H1 (cell line): ENCODE measurements around the gene SEMA3A. TPM values are rescaled to one million over a fixed set of nuclear protein-coding genes. Genes with fewer than 3 reads are reported as not detected.

Source experiments
- BRCA1 ChIP-seq: IDR thresholded peaks from 2 replicates; pipeline ENCODE4 v1.6.1; 2012; ENCODE audit warnings: low read depth, low read length, improper control_type of control experiment
- CHD7 ChIP-seq: fragments of 300-600 bp; sonication (generic); IDR thresholded peaks from 2 replicates; pipeline ENCODE4 v1.7.1; 2012; ENCODE audit warnings: low read length, moderate library complexity, mild to moderate bottlenecking, inconsistent platforms; ENCODE audit not compliant: insufficient replicate concordance
- CTBP2 ChIP-seq: IDR thresholded peaks from 2 replicates; pipeline ENCODE4 v1.7.0; 2011; ENCODE audit warnings: borderline replicate concordance, mild to moderate bottlenecking, moderate library complexity, mixed read lengths, low read length; ENCODE audit not compliant: insufficient read depth, insufficient read length
- E2F6 ChIP-seq: IDR thresholded peaks from 2 replicates; pipeline ENCODE4 v1.6.1; 2012; ENCODE audit warnings: inconsistent platforms
- EGR1 ChIP-seq: IDR thresholded peaks from 2 replicates; pipeline ENCODE4 v1.6.1; 2011; ENCODE audit warnings: low read depth, low read length, borderline replicate concordance
- EZH2 ChIP-seq: fragments of 200-600 bp; sonication (generic); IDR thresholded peaks from 2 replicates; pipeline ENCODE4 v1.7.1; 2012; ENCODE audit warnings: low read depth, mild to moderate bottlenecking, moderate library complexity, low read length, inconsistent platforms; ENCODE audit not compliant: severe bottlenecking
- KDM4A ChIP-seq: IDR thresholded peaks from one replicate; pipeline ENCODE4 v1.7.1; 2012; ENCODE audit warnings: low read depth, mild to moderate bottlenecking, moderate library complexity, low read length, inconsistent platforms; ENCODE audit not compliant: severe bottlenecking
- TAF1 ChIP-seq: IDR thresholded peaks from 2 replicates; pipeline ENCODE4 v1.6.1; 2011; ENCODE audit warnings: mild to moderate bottlenecking, low read depth, low read length
- TBP ChIP-seq: IDR thresholded peaks from 2 replicates; pipeline ENCODE4 v1.6.1; 2011; ENCODE audit warnings: low read depth, low read length, improper control_type of control experiment
- polyA plus RNA-seq, 7 experiments: library from polyadenylated mRNA; depleted of rRNA in 3 of 7; stranded (reverse) in 5 of 7; unstranded in 2 of 7; fragments of >200 nt in 5 of 7; fragments of 200-250 nt in 2 of 7; gene quantifications; 1 replicate in 5 of 7; 2 replicates in 1 of 7; 4 replicates in 1 of 7; pipeline versions ENCODE4 v1.2.1 to v1.2.3, GENCODE V29; 2011 to 2013; ENCODE audit warnings: missing spikeins in 2 of 7, mixed read lengths in 2 of 7
- total RNA-seq: library from RNA; stranded (reverse); fragmentation: NEBNext Ultra II Directional; extraction: Animal tissue kit (Norgen Biotek cat#: 25700); gene quantifications from 2 replicates; pipeline ENCODE4 v1.2.1, GENCODE V29; 2021

Gene SEMA3A
- total and polyA plus RNA-seq, 2 of the 8 experiments (the other 6 are each of a cell fraction or from before 2014, with no cell fraction given), result 8.1 to 45.9 TPM

GRCh38 chr7:84154991-84155781, 39.4 kb downstream of the SEMA3A start (continued):
- no peak for TF ChIP-seq CHD7
- TF ChIP-seq BRCA1, result no peak
- TF ChIP-seq TBP, result no peak
- no peak for TF ChIP-seq KDM4A
- TF ChIP-seq CTBP2, result no peak
- no peak for TF ChIP-seq E2F6
- TF ChIP-seq EZH2, result no peak
- no peak for TF ChIP-seq TAF1
- TF ChIP-seq EGR1, result no peak
